HG02798 (cell line): ENCODE data around the gene EMC9.

ENCODE experiments used
- ATAC-seq: cut with Tn5 transposase; IDR thresholded peaks from one replicate; pipeline ENCODE4 v1.9.1; 2021; ENCODE audit warnings: mild to moderate bottlenecking; ENCODE audit not compliant: unreplicated experiment, poor library complexity

The EMC9 gene, protein sequence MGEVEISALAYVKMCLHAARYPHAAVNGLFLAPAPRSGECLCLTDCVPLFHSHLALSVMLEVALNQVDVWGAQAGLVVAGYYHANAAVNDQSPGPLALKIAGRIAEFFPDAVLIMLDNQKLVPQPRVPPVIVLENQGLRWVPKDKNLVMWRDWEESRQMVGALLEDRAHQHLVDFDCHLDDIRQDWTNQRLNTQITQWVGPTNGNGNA

DNA sequence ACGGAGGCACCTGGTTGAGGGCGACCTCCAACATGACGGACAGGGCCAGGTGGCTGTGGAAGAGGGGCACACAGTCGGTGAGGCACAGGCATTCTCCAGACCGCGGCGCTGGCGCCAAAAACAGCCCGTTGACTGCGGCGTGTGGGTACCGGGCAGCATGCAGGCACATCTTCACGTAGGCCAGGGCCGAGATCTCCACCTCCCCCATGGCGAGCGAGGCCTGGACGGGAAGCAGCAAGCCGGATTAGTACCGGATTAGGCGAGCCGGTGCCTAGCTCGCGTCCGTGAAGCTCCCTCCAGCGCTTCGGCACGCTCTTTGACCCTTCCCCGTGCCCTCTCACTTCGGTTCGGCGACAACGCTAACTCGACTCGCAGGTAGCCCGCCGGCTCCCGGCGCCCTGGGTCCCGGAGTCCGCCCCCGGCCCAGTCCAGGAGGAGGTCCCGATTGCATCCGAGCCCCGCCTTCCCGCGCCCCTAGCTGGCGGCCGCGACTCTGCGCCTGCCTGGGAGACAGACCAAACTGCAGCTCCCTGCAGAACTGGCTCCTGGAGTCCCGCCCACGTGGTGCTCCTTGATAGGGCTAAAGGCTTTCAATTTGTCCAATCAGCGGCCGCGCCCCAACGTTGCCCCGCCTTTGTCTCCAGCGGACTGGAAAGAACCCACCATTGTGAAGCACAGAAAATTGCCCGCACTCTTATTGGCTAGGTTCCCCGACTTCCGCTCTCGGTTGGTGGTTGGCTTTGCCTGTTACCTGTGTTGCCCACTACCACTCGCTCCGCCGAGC is at the start of gene EMC9:
EMC9 (minus strand) TSS at position 495 of the 784 bp plus-strand sequence; CDS start at position 208, 287 bp downstream.
- peak; percentile 90 for ATAC-seq

DNA sequence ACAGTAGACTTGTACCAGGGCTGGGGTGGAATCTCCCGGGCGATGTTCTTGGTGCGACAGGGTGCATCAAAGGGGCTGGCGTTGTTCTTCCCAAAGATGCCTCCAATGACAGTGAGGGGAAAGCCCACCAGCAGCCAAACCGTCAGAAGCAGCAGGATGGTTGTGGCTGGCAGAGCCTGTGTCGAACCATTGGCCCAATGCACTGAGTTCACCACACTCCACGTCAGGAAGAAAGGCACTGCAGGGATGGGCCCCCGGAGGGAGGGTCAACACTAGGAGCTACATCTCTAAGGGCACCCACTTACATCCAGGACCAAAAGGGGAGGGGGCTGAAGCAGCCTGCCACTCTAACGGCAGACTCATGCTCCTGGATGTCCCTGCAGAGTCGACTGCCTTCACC is 49.0 kb upstream of the EMC9 start:
- no peak for ATAC-seq

DNA sequence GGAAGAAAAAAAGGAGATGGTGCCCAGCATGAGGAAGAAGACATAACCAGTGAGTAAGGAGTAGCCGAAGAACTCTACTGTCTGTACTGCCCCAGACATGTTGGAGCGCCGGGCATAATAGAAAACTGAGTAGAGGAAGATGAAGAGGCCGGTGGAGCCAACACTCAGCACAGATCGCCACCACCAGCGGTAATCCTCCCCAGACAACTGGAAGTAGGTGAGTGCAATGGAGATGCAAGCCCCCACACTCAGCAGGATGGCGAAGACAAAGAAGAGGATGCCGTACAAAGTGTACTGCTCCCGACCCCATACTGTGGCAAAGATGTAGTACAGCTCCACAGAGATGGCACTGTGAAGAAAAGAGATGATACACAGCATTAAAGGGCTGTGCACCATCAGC is 48.1 kb upstream of the EMC9 start:
- ATAC-seq = no peak

DNA sequence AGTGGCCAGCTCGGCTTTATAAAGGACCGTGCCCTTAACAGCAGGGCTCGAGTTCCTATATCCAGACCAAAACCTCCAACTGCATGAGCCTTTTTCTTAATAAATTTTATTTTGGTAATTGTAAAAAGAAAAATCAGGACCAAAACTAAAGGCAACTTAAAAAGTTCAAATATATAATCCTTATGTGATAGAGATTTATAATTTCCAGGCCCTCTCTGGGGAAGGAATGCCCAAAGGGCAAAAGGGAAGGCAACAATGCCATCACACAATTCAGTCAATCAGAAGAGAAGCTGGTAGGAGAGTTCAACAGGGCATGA is 47.6 kb upstream of the EMC9 start:
- no peak for ATAC-seq

DNA sequence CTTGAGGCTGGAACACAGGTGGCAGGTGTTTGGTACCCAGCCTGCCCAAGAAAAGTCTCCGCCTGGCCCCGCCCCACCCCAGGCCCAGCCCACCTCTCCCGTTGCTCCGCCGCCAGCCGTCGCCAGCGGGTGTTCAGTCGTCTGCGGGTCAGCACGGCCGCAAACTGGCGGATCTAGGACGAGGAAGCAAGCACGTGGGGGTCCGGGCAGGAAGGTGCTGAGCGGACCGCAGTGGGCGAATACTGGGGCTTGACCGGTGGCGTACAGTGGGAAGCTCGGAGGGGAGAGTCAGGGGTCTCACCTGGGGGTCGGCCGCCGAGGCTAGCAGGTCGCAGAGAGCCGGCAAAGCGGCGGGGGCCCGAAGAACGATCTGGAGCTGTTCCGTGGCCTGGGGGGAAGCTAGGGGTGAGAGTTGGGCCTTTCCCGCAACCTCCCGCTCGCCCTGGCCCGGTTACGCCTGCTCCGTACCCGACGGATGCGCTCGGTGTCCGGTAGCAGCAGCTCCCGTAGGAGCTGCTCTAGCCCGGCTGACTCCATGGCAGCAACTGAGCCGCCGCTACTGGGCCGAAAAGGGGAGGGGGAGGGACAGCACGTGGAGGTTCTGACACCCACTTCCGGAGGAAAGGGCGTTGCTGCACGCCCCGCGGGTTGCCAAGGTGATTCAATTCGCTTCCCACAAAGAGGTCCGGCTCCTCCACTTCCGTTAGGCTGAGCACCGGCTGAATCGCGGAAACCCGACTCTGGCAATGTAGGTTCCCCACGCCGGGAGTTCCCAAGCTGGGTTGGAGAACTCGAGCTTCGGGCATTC is 47.1 kb upstream of the EMC9 start, which contains the start of gene IPO4:
IPO4 (minus strand) TSS at position 566 of the 808 bp plus-strand sequence; CDS start at position 537, 29 bp downstream.
- ATAC-seq = peak; percentile 94

DNA sequence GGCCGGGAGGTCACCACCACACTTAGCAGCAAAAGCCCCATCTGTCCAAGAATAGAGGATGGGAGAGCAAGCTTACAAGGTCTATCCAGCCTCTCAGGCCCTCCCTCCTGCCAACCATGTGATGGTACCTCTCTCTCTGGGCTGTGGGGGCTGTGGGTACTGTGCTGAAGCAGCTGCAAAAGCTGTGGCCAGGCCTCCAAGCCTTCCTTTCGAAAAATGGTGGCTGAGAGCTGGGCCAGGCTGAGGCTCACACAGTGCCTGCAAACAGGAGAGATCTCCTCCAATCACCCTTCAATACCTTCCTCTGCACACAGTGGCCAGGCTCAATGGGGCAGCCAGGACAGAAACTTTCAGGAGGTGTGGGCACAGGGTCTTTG is 46.1 kb upstream of the EMC9 start:
- ATAC-seq = no peak

DNA sequence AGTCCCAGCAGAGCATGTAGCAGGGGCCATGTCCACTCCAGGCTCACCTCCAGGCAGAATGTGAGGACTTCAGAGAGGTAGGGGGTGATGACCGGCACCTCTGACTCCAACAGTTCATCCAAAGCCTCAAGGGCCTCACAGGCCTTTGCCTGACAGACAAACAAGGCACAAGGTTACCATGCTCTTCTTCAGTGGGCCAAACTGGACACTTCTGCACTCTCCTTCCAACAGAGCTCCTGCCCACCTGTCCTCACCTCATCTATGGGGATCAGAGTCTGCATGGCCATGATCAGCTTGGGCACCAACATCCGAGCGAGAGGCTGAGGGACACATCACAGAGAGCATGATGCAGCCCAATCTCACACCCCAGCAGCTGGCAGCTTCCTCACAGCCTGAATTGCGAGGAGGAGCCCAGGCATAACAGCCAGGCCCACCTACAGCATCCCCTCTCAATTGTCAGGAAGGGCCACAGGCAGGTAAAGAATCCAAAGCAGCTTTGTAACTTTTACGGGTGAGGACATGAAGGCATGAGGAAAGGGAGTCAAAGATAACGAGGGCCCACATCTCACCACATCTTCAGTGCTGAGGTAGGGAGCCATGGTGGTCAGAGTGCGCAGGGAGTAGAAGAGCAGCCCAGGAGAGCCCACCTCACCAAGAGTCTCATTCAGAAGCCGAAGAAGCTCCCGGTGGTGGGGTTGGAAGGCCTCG is 45.6 kb upstream of the EMC9 start:
- ATAC-seq = no peak

DNA sequence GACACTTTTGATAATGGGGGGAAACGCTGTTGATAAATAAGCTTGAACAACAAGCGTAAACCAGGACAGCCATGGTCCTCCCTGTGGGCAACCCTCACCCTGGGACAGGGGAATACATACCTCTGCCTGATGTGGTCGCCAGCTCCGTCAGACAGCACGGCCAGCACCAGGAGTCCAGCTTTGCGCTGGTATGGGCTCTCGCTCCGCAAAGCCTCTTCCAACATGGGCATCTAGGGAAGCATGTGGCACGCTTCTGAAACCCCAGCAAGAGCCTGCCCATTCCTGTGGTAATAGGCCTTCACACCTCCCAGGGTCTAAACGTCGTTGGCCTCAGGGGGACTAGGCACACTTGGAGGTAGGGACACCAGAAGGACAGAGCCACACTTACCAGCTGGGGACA is 44.4 kb upstream of the EMC9 start:
- ATAC-seq = no peak

DNA sequence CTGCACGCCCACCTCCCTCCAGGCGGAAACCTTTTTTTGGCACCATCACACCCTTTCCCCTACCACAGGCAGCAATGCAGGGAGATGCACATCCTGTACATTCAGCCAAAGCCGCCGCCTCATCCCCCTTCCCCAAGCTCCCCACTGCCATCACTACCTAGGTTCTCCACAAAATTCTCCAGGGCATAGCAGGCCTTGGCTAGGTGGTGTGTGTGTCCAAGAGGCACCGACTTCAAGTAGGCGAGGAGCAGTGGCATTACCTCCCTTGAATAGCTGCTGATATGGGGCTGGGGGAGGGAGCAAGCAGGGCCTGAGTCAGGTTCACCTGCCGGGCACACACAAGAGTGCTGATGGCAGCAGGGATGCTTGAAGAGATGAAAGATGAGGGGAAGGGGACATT is 43.6 kb upstream of the EMC9 start:
- no peak for ATAC-seq

DNA sequence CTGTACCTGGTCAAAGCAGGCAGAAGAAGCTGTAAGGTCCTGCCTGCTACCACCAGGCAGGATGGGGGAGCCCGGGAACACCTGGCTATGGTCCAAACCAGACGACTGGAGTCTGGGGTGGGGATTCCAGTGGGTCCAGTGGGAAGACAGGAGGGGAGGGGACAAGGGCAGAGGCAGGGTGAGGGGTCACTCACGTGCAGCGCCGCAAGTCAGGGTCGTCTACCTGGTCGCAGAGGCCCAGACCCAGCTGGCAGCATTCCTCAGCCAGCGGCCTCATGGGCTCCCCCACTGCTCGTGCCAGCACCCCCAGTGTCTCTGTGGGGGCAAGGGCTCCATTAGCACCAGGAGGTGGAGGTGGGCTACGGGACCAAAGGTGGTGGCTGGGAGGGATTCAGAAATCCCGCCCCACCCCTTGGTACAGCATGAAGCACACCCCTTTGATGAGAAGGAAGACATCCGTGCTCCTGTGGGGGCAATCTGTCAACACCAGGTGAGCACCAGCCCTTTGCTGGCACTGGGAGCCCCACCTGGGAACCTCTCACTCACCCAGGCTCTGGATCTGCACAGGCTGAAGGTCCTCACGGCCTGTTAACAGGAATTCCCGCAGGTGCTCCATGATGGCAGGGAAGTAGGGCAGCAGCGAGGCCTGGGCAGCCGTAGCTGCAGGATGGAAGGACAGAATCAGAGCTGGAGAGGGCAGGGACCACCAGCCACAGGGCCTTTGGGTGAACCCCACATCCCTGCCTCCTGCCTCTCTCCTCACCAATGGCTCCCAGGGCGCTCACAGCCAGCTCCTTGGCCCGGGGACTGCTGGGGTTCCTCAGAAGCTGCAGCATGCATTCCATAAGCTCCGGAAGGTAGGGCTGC is 42.9 kb upstream of the EMC9 start:
- no peak for ATAC-seq

DNA sequence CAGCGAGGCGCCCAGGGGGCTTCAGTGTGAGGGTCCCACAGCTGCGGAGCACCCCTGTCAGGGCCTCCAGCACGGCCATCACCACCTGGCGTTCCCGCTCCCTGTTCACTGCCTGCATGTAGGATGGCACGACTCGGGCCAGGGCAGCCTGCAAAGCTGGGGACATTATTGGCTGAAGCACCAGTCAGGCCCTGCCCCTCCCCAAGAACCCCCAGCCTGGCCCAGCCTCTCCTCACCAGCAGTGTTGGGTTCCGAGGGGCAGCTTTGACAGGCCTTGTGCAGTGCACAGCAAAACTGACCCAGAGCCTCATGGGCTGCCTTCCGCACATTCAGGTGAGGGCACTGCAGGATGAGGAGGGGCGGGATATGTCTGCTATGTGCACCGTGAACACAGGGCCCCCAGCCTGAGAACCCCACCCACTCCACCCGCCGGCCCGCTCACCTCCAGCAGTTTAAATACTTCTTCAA is 41.7 kb upstream of the EMC9 start:
- ATAC-seq = no peak

DNA sequence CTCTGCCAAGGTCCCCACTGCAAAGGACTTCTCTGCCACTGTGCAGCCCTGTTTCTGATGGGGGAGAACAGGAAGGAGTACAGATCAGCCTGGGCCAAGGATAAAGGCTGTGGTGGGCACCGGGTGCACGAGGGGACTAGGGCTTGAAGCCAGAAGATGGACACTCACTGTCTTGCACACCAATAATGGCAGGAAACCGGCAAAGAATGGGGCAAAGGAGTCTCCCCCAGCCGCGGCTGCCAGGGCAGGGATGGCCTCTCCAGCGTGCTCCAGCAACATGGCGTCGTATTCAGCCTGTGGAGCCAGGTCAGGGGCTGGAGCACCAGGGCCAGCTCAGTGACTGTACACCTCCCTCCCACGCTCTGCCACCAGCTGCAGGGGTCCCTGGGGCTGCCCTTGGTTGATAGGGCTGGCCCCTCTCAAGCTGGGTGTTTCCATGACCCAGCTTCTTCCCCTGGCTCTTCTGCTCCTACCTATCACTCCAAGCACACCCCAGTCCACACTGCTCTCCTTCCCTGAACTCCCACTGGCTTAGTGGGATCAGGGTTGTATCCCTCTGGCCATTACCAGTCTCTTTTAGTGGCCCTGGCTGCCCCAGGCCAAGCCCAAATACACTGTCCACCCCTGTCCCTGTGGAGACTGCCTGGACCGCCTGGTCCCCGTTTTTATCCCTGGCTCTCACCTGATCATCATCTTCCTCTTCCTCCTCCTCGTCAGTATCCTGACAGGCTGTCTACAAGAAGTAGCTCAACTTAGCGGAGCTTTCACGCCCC is 40.9 kb upstream of the EMC9 start:
- no peak for ATAC-seq

DNA sequence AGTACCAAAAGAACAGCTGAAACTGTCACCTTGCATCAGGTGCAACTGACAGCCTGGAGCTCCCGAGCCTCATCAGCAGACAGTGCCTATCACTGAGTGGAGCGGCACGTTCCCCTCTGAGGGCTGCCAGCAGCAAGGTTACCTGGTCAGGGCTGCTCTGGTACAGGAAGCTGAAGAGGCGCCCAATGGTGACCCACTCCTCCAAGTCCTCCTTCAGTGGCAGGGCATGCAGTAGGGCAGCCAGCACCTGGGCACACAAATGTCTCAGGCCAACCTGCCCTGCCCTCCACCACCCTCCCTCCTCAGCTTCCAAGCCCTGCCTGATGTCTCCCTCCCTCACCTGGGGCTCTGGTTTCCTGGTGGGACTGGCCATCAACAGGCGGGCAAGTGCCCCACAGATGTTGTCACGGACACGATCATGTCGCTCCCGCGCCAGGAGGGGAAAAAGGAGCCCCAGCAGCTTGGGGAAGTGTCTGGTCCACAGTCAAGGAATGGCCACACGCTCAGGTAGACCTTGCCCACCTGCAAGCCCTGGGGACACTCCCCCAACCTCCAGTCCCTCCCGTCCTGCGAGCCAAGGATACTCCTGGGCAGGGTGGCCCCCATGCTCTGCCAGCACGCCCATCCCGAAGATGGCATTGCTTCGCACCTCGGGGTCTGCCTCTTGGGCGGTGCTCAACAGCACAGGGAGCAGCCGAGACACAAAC is 40.1 kb upstream of the EMC9 start:
- ATAC-seq = no peak

DNA sequence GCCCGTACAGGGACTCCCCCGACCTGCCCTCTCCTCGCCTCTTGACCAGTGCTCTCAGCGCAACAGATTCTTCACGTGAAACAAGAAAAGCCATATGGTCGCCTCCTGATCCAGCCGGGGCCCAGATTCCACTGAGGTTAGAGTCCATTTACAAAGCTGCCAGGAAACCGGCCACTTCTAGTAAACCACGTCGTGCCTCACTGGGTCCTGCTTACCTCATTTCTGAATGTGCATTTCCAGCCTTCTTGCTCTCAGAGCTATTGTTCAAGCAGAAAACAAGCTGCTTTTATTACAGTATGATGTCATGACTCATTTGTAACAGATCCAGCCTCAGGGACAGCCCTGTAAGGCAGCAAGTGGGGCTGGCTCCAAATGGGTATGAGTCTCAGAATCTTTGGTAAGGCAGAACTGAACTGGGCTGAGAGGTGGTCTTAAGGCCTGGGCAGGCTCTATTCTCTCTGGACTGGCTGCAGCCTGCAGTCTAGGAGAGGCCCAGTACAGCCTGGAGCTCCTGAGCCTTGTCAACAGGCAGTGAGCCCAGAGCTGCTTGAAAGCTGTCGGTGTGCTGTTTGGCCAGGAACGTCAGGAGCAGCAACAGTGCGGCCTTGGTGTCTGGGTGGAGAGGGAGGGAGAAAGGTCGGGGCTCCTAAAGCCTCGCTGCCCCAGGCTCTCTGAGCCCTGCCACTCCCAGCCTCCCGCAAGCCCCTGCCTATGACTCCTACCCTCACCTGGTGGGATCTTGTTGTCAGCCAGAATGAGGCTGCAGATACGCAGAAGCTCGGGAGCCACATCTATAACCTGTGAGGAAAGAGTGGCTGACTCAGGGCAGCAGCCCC is 38.8 kb upstream of the EMC9 start:
- no peak for ATAC-seq

DNA sequence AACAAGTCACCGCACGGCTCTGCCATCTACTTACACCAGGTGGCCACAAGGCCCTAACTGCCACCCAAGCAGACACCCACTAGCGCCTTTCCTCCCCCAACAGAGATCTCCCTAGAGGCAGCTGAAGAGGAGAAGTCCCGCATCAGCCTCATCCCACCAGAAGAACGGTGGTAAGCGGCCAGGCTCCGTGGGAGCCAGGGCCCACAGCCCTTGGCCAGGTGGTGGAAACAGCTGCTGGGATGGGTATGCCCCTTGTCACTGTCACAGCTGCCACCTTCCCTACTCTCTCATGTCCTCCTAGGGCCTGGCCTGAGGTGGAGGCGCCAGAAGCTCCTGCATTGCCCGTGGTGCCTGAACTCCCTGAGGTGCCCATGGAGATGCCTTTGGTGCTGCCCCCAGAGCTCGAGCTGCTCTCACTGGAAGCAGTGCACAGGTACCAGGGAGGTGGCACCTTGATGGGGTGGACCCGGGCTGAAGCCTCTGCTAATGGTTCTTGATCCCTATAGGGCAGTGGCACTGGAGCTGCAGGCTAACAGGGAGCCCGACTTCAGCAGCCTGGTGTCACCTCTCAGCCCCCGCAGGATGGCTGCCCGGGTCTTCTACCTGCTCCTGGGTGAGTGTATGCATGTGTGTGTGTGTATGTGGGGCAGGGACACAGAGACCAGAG is 38.0 kb upstream of the EMC9 start:
- no peak for ATAC-seq

DNA sequence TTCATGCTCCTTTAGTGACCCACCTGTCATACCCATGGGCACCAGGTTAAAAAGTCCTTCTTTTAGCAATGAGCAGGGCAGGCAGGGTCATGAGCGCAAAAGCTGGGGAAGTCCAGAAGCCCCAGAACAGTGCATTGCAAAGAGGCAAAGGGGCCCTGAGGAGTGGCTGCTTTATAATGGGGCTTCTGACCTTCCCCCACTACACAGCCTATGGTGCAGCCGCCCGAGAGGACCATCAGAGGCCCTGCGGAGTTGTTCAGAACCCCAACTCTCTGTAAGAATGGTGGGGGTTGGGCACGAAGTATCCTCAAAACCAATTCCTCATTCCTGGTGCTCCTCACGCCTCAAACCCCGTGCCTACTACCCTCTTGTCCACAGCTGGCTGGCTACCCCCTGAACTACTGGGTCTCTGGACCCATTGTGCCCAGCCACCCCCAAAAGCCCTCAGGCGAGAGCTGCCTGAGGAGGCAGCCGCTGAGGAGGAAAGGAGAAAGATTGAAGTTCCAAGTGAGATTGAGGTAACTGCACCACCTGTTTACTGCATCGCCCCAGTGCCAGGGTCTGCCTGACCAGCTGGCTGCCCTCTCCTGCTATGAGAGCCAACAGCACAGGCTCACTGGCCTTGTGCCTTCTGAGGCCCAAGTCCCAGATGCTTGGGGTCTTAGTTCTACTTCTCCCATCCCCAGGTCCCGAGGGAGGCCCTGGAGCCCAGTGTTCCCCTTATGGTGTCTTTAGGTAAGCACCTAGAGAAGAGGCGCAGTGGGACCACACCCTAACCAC is 37.2 kb upstream of the EMC9 start:
- no peak for ATAC-seq
